ENCODE results near the gene TBX4. TPM values are rescaled to one million over a fixed set of nuclear protein-coding genes. Genes with fewer than 3 reads are reported as not detected.

The TBX4 gene
- total RNA-seq, 2 donors from 2014 or later = not detected

GRCh38 chr17:61418449-61418848 lies 33.8 kb upstream of the TBX4 start:
- Histone ChIP-seq H3K4me1 (peaks cover 0 to 28% of the 10 kb centered on the region in 2 donors), H3K36me3 (no peaks in the 10 kb centered on the region), H3K27ac (no peak overlapping the region), H3K4me3 (no peak overlapping the region), H3K9me3 (no peaks in the 10 kb centered on the region), H3K27me3 (no peaks in the 10 kb centered on the region)
- TF ChIP-seq CTCF (IDR thresholded peaks at IDR 0.05) = no peak
- DNase-seq (ENCODE audit: low spot score) = no peak

- no peak for TF ChIP-seq CTCF (IDR thresholded peaks at IDR 0.05)
- Histone ChIP-seq H3K36me3 (no peaks in the 10 kb centered on the region), H3K27ac (no peak overlapping the region), H3K4me1 (peaks cover 0 to 17% of the 10 kb centered on the region in 2 donors), H3K27me3 (no peaks in the 10 kb centered on the region), H3K4me3 (no peak overlapping the region), H3K9me3 (no peaks in the 10 kb centered on the region)
- DNase-seq (ENCODE audit: low spot score) = no peak
These were observed 32.7 kb upstream of the TBX4 start for GRCh38 chr17:61419496-61420046.

- H3K27me3 ChIP-seq = no peaks in the 10 kb centered on the region
- H3K36me3 ChIP-seq = no peaks in the 10 kb centered on the region
- no peak for TF ChIP-seq CTCF (IDR thresholded peaks at IDR 0.05)
- no peaks in the 10 kb centered on the region for H3K9me3 ChIP-seq
- H3K27ac ChIP-seq = no peak overlapping the region
- peaks cover 0 to 13% of the 10 kb centered on the region in 2 donors for H3K4me1 ChIP-seq
- no peak for DNase-seq (ENCODE audit: low spot score)
- H3K4me3 ChIP-seq = no peak overlapping the region
These were observed 32.2 kb upstream of the TBX4 start for GRCh38 chr17:61420052-61420451.

GRCh38 chr17:61420745-61421398 lies 31.4 kb upstream of the TBX4 start:
- TF ChIP-seq CTCF (IDR thresholded peaks at IDR 0.05) = no peak
- H3K27me3 ChIP-seq = no peaks in the 10 kb centered on the region
- peaks cover 0 to 11% of the 10 kb centered on the region in 2 donors for H3K4me1 ChIP-seq
- H3K4me3 ChIP-seq = no peak overlapping the region
- H3K9me3 ChIP-seq = no peaks in the 10 kb centered on the region
- DNase-seq (ENCODE audit: low spot score) = no peak
- no peak overlapping the region for H3K27ac ChIP-seq
- no peaks in the 10 kb centered on the region for H3K36me3 ChIP-seq

- Histone ChIP-seq H3K36me3 (no peaks in the 10 kb centered on the region), H3K9me3 (no peaks in the 10 kb centered on the region), H3K4me1 (peaks cover 0 to 10% of the 10 kb centered on the region in 2 donors), H3K4me3 (no peak overlapping the region), H3K27ac (no peak overlapping the region), H3K27me3 (no peaks in the 10 kb centered on the region)
- no peak for DNase-seq (ENCODE audit: low spot score)
- no peak for TF ChIP-seq CTCF (IDR thresholded peaks at IDR 0.05)
These were observed 30.8 kb upstream of the TBX4 start for GRCh38 chr17:61421460-61421859.

Measured in right atrium auricular region (tissue), 2 donors.